AG10803 (cell line): ENCODE results near the gene VMA21.
A peak's percentile ranks its signal among the peaks of the same experiment; 100 is the strongest.

Experiments used
- DNase-seq: peaks from one replicate; pipeline ENCODE4 v3.0.0; 2010; ENCODE audit warnings: low read depth
- H3K4me3 ChIP-seq: 2 replicates; pipeline ENCODE4 v1.5.1; 2011; ENCODE audit warnings: mild to moderate bottlenecking, low read length, control low read depth
- TF ChIP-seq, protein P1 (sequence below): conservative IDR thresholded peaks from 2 replicates; pipeline ENCODE4 v1.5.1; 2011; ENCODE audit warnings: mild to moderate bottlenecking, low read length, control low read depth, inconsistent platforms

Gene VMA21

DNA sequence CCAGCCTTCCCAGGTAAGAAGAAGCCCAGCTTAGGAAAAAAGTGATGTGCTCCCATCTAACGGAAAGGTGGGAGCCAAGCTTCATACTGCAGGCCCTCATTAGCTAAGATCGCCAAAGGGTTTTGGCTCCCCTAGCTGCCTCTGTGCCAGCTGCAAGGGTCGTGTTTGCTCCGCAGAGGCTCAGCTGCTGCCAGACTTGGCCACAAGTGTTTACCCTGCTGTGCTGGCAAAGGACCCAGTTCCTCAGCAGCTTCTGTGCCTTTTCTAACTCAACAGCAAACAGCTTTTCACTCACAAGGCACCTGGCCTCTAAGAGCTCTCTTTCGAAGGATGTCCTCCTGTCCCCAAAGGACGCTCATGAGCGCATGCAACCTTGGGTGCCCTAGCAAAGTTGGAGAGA lies 12.2 kb upstream of the VMA21 start:
- DNase-seq, result no peak
- H3K4me3 ChIP-seq, result no peak overlapping the region
- TF ChIP-seq, protein P1, sequence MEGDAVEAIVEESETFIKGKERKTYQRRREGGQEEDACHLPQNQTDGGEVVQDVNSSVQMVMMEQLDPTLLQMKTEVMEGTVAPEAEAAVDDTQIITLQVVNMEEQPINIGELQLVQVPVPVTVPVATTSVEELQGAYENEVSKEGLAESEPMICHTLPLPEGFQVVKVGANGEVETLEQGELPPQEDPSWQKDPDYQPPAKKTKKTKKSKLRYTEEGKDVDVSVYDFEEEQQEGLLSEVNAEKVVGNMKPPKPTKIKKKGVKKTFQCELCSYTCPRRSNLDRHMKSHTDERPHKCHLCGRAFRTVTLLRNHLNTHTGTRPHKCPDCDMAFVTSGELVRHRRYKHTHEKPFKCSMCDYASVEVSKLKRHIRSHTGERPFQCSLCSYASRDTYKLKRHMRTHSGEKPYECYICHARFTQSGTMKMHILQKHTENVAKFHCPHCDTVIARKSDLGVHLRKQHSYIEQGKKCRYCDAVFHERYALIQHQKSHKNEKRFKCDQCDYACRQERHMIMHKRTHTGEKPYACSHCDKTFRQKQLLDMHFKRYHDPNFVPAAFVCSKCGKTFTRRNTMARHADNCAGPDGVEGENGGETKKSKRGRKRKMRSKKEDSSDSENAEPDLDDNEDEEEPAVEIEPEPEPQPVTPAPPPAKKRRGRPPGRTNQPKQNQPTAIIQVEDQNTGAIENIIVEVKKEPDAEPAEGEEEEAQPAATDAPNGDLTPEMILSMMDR, result no peak

DNA sequence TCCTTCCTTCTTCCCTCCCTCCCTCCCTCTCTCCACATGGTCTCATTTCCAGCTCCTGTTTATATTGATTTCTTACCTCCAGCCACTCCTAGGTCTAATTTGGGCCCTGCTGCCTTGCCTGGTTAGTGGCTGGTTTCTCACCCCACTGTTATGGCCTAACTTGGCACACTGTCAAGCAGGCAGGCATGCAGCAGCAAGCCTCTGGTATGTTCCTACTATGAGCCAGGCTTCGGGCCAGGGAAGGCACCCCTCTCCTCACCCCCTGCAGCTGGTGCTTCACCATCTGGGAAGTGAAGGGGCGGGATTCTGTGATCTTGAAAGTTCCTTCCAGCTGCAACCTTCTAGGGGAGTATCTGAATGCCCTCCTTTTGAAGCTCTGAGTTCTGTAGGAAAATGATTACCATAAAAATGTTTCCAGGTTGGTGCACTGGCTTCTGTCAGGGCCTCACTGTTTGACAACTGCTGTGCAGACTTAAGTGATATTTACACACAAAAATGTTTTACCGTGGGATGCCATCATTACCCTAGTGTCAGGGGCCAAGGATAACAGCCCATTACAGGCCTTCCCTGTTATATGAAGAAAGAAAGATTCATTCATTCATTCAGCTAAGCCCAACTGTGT lies 10.1 kb upstream of the VMA21 start:
- TF ChIP-seq, protein P1, result no peak
- H3K4me3 ChIP-seq, result no peak overlapping the region
- DNase-seq, result no peak

DNA sequence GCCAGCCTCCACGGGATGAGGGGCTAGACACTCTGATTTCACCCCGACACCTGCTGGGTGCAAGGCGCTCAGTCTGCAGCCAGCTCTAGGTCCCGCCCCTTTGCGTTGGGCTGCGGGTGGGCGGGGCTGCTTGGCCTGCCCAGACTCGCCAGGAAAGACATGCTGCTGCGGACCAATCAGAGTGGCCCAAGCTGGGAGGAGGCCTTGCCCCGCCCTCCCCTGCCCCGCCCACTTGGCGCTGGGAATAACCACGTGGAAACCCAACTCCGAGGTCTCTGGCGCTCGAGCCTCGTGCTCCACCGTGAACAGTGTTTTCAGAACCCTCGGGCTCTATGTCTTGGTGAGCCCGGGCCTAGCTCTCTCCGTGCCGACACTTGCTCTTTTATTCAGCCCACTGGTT lies 5.3 kb upstream of the VMA21 start:
- H3K4me3 ChIP-seq, result no peak overlapping the region
- no peak for DNase-seq
- TF ChIP-seq, protein P1, result no peak

DNA sequence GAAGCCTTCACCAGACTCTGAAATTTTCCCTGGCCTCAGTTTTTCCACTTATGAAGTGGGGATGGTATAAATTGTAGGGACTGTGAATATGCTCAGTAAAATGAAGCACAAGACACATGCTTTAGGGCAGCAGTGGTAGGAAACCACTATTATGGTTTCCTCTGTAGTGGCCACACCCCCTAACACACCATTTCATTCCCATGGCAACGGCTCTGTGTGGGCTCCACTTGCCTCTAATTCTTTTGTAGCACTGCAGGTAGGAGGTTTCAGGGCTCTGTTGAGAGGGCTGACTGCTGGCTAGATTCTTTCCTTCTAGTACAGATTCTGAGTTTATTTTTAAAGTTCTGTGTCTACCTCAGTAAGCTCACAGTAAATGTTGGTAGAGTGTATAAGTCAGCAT lies 3.5 kb upstream of the VMA21 start:
- TF ChIP-seq, protein P1, result no peak
- no peak for DNase-seq
- no peak overlapping the region for H3K4me3 ChIP-seq

DNA sequence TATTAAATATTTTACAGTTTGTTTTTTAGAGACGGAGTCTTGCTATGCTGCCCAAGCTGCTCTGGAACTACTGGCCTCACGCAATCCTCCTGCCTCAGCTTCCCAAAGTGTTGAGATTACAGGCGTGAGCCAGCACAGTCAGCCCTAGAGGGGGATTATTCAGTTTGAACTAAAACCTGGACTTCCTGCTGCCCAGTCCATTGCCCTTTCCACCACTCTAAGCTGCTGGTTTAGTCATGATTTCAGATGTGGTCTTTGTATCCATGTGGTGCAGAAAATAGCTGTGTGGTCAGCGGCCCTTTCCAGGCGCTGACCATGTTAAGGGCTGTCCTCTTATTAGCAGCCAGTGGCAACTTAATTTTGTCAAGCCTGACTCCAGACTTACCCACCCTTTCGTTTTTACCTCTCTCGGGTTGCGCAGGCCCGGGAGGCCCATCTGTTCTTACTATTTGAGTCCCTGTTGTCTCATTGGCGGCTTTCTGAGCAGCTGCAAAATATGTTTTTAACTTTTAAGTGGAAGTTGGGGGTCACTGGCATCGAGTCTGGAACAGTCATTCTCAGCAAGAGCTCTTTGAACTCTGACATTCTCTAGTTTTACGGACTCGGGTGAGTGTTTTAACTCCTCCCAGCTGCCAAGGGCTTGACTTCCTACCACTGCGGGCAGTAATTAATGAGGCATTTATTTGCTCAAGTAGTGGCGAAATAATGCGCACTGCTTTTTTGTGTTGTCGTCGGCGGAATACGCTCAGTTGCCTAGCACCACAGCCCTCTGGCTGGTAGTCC lies 773 bp upstream of the VMA21 start:
- DNase-seq, result peak; percentile 74
- peak overlapping the region; percentile 65 for H3K4me3 ChIP-seq
- TF ChIP-seq, protein P1, result no peak

DNA sequence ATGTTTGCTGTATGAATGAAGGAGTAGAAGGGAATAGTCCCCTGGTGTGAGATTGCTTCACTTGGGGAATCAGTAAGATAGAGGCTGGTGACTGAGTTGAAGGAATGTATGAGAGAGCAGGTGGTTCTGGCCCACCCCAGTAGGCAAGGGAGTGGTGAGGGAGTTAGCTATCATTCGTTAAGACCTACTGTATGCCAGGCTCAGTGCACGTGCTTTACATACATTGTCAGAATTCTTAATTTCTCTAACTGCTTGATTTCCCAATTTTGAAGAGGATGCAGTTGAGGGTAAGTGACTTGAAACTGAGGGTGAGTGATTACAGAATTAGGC lies 700 bp downstream of the VMA21 start:
- TF ChIP-seq, protein P1, result no peak
- DNase-seq, result no peak

DNA sequence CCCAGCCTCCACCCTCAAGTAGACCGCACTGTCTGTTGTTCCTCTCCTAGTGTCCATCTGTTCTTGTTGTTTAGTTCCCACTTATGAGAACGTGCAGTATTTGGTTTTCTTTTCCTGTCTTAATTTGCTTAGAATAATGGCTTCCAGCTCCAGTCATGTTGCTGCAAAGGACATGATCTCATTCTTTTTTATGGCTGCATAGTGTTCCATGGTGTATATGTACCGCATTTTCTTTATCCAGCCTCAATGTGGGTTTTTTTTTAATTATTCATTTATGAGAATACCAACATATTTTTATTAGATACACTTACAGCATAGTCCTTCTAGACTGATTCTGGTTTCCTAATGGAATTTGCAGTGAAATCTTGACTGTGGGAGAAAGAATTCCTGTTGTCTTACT lies 1.3 kb downstream of the VMA21 start:
- DNase-seq, result no peak
- H3K4me3 ChIP-seq, result no peak overlapping the region
- TF ChIP-seq, protein P1, result no peak

More for the DNA sequence above, 700 bp downstream of the VMA21 start:
- peak overlapping the region; percentile 82 for H3K4me3 ChIP-seq
